Activated CD8-positive, alpha-beta memory T cell treated with anti-CD3 and anti-CD28 coated beads, Interleukin-2, amount 50 U/mL, for 48 hours (primary cell): ENCODE data around the gene RUNX1.

Experiments
- DNase-seq: peaks from one replicate; pipeline ENCODE4 v3.0.0-alpha.2; 2020

RUNX1 gene

GRCh38 chr21:34889676-34890469 lies 159.2 kb downstream of the RUNX1 start:
- DNase-seq, result peak; percentile 91

DNA sequence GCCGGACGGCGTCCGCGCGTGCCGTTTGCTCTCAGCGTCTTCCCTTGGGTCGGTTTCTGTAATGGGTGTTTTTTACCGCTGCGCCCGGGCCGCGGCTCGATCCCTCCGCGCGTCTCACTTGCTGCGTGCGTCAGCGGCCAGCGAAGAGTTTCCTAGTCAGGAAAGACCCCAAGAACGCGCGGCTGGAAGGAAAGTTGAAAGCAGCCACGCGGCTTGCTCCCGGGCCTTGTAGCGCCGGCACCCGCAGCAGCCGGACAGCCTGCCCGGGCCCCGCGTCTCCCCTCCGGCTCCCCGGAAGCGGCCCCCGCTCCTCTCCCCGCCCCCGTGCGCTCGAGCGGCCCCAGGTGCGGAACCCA lies 159.8 kb downstream of the RUNX1 start:
- peak; percentile 88 for DNase-seq

DNA sequence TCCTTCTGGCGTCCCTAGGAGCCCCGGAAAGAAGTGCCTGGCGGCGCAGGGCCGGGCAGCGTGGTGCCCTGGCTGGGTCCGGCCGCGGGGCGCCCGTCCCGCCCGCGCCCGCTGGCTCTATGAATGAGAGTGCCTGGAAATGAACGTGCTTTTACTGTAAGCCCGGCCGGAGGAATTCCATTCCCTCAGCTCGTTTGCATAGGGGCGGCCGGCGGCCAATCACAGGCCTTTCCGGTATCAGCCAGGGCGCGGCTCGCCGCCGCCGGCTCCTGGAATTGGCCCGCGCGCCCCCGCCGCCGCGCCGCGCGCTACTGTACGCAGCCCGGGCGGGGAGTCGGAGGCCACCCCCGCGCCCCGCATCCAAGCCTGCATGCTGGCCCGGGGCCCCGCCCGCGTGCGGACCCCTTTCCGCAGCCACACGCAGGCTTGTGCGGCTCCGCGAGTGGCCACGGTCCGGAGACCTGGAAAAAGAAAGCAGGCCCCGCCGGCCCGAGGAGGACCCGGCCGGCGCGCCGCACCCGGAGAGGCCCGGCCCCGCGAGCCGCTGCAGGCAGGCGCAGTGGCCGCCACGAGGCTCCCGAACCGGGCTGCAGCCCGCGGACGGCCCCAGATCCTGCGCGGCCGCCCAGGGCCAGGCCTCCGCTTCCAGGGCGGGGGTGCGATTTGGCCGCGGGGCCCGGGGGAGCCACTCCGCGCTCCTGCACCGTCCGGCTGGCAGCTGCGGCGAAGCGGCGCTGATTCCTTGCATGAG lies 160.4 kb downstream of the RUNX1 start:
- peak; percentile 91 for DNase-seq

DNA sequence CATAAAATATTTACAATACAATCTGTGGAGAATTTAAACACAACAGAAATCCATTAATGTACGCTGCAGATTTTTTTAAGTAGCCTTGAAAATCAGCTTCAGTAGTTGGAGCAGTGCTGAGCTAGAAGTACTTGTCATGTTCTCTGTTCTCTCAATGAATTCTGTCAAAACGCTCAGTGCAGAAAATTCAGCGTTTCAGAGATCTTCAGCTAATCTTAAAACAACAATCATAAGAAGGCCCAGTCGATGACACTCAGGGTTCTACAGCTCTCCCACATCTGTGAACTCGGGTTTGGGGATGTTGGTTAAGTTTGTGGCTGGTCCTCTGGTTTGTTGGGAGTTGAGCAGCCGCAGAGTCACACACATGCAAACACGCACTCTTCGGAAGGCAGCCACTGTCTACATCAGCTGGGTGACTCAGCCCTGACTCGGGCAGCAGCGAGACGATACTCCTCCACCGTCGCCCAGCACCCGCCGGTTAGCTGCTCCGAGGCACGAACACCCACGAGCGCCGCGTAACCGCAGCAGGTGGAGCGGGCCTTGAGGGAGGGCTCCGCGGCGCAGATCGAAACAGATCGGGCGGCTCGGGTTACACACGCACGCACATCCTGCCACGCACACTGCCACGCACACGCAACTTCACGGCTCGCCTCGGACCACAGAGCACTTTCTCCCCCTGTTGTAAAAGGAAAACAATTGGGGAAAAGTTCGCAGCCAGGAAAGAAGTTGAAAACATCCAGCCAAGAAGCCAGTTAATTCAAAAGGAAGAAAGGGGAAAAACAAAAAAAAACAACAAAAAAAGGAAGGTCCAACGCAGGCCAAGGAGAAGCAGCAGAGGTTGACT lies 161.2 kb downstream of the RUNX1 start:
- peak; percentile 92 for DNase-seq

DNA sequence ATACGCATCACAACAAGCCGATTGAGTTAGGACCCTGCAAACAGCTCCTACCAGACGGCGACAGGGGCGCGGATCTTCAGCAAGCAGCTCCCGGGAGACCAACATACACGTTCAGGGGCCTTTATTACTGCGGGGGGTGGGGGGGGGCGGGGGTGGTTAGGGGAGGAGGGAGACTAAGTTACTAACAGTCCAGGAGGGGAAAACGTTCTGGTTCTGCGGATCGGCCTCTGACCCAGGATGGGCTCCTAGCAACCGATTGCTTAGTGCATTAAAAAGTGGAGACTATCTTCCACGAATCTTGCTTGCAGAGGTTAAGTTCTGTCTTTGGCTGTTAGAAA lies 162.0 kb downstream of the RUNX1 start:
- no peak for DNase-seq

- DNase-seq, result peak; percentile 71
Observed at GRCh38 chr21:34886240-34887104, 162.6 kb downstream of the RUNX1 start.

- DNase-seq, result no peak
Observed at GRCh38 chr21:34885626-34886239, 163.4 kb downstream of the RUNX1 start.

DNA sequence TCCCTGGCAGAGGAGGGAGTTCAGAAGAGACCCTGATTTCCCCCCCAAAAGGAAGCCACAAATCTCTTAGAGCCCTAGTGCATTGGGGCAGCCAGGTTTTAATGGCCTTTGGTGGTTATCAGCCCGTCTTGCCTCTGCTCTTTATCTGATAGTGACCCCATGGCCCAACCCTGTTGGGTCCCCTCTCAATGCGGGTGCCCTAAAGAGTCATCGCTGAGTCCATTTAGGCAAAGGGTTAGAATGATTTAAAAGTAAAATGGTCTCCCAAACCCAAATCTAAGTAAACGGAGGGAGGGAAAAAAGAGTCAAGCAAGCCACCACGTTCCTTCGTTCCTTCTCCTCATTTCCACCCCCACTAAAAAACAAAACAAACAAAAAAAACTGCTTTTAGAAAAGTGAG lies 164.0 kb downstream of the RUNX1 start:
- no peak for DNase-seq

- no peak for DNase-seq
Observed at GRCh38 chr21:34884346-34884929, 164.7 kb downstream of the RUNX1 start.

GRCh38 chr21:34883491-34884271 lies 165.4 kb downstream of the RUNX1 start:
- no peak for DNase-seq

DNA sequence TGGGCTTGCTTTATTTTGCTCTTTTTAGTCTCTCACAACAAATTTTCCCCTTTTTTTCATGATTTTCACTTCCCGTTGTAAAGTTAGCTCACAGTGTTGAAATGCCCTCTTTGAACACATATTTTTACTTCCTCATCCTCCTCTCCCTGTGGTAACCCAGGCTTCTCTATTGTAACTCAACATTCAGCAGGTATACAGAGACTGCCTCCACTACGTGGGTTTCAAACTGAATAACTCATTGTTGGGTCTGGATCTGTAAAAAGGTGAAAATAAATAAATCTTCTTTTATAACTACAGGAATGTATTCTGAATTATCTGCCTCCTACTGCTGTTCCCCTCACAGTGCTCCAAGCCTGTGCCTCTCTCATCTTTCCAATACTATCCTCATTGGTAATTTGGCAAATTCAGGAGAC lies 166.4 kb downstream of the RUNX1 start:
- DNase-seq, result no peak

DNA sequence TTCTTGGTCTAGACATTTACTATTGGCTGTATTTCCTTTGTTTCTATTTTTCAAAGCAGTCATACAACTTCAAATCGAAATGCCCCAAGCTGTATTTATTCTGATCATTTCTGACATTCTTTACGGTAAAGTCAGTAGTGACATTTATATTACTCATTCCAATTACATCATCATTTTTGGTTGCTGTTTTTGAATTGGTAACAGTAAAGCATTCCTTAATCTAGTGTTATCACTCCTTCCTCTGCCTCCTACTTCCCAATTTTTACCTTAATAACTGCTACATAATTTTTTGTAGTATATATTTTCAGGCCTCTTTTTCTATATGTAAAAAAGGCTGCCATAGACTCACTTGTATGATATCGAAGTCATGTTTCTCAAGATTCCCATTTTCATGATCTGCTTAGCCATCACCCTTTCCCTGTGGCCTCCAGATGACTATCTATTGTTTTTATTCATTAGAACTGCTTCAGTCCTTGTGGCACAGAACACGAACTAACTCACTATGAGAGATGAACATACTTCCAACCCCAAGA lies 167.2 kb downstream of the RUNX1 start:
- DNase-seq, result no peak

GRCh38 chr21:34881421-34881820 lies 167.7 kb downstream of the RUNX1 start:
- DNase-seq, result no peak

GRCh38 chr21:34880401-34880800 lies 168.7 kb downstream of the RUNX1 start:
- DNase-seq, result no peak

DNA sequence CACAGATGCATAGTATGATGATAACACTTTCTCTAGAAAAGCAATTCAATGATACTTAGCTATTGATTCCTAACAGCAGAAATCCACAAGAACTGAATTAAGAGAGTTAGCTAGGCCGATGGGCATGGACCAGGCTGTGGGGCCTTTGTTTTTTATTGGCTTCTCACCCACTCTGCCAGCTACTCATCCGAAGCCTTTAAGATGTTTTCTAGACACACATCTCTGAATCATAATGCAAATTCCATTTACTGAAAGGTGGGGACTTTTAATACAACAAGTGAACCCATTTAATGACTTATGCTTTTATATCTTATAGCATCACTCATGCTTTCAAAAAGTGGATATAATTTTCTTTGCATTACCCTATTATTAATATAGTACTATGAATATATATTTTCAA lies 170.2 kb downstream of the RUNX1 start:
- no peak for DNase-seq

DNA sequence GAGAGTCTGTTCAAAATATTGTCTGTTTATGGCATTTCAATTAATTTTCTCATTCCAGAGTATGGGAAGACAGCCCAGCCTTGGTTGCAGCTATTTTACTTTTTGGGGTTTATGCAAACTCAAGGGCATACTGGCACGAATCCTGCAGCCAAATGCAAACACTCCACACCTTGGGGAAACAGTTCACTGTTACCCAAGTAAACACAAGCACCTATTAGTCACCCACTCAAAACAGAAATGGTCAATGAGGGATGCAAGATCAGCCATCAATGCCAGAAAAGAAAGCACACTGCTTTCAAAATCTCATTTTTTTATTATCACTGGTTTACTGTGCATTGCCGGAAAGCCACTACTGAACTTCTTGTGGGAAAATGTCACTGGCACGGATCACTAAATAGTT lies 170.6 kb downstream of the RUNX1 start:
- DNase-seq, result no peak

DNA sequence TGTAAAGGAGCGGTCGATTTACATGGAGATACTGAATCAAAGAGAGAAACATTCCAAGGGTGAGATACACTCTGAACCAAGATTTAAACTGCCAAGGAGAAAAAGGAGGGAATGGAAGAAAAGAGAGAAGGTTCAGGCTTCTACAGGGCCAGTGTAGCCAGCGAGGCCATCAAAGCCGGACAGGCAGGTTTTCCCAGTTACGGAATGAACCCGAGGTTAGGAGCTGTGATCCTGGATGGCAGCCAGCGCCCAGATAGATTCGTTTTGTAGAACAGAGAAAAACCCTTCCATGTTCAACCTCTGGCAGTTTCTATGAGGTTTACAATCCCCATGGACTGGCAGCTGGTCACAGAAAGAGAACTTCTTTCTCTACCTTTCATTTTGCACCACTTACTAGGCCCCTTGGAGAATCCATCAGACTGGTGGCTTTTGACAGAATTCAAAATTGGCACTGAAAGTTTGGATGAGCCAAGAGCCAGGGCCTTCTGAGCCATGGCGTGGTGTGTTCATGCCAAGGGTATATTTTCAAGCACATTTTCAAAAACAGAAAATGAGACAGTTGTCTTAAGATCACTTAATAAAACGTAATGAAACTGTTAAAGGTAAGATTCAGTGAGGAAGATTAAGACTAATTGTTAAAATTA lies 171.5 kb downstream of the RUNX1 start:
- no peak for DNase-seq

DNA sequence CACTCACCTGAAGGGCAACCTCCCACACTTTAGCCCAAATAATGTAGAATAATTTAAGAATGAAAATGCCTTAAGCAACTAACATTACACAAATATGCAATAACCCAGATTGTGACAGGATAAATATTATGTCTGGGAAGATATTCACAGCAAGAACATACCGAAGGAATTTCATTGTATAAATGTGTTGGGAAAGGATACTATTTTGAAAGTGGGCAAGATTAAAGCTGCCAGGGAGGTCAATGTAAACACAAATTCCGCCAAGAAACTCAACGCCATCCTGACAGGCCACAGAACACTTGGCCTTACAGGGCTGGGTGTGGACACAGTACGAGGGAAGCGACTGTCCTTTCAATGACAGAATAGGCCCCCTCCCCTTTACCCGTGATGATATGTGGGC lies 173.3 kb downstream of the RUNX1 start:
- DNase-seq, result no peak

GRCh38 chr21:34874684-34875513 lies 174.2 kb downstream of the RUNX1 start:
- peak; percentile 17 for DNase-seq
